ENCODE results near the gene RASA3. TPM values are rescaled to one million over a fixed set of nuclear protein-coding genes. Genes with fewer than 3 reads are reported as not detected.
"Not testable (repeated sequence)": the region's sequence is repeated elsewhere in the genome, so short reads cannot be mapped to it uniquely, and the experiment has no call there.

Gene RASA3
- total RNA-seq, 1 donor from 2014 or later, result 12.7 TPM

DNA sequence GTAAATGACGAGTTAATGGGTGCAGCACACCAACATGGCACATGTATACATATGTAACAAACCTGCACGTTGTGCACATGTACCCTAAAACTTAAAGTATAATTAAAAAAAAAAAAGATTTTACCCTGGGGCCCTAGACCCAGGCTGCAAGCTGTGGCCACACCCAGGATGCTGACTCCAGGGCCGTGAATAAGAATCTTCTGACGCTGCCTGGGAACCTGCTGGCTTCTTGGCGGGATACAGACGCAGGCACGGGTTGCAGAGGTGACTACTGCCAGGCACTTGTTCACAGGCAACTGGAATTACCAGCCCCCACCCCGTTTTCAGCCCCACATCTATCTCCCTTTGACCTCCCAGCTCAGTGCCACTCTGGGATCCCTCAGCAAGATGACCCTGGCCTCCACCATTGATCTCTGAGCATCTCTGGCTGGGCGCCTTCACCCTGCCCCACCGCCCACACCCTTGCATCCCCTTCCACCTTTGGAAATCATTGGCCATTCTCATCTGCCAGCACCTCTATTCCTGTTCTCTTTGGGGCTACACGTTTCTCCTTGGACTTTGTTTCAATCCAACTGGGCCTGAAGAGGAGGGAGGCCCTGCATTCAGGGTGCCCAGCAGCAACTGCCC, 25.6 kb upstream of the RASA3 start:
- ATAC-seq, result no peak
- intact Hi-C loops (cut with DNase I), result no loop called here
- DNase-seq (ENCODE audit: missing footprints), result no peak

DNA sequence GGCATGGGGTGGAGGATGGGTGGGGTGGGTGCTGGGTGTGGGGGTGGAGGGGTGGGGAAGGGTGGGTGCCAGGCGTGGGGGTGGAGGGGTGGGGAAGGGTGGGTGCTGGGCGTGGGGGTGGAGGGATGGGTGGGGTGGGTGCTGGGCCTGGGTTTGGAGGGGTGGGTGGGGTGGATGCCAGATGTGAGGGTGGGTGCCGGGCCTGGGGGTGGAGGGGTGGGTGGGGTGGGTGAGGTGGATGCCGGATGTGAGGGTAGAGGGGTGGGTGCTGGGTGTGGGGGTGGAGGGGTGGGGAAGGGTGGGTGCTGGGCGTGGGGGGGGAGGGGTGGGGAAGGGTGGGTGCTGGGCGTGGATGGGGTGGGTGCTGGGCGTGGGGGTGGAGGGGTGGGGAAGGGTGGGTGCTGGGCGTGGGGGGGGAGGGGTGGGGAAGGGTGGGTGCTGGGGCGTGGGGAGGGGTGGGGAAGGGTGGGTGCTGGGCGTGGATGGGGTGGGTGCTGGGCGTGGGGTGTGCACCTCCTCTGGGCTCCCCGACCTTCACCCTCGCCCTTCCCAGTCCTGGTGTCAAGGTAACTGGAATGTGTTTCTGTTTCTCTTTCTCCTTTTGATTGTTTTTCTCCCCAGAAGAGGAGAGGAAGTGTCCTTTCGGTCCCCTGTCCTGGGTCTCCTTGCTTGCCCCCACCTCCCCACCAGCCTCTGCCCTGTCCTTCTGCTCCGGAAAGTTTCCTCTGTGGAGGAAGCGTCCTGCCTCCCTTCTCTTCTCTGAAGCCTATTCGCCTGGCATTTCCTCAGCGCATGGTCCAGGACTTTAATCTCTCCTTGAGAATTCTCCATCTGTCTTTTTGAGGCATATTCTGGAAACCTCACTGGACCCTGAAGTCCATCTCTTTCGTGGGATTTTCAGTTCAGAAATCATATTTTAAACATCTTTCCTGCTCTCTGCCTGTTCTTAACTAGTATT, 23.8 kb upstream of the RASA3 start:
- no peak for DNase-seq (ENCODE audit: missing footprints)
- ATAC-seq, result no peak
- intact Hi-C loops (cut with DNase I), result no loop called here

DNA sequence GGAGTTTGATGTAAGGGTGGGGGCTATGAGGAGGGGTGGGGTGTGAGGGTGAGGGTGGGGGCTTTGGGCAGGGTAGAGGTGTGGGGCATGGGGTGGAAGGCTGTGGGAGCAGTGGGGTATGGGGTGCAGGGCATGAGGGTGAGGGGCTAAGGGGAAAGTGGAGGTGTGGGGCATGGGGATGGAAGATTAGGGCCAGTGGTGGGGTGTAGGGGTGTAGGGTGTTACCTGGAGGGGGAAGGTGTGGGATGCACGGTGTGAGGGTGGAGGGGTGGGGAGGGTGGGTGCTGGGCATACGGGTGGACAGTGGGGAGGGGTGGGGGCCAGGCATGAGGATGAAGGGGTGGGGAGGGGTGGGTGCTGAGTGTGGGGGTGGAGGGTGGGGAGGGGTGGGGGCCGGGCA, 22.9 kb upstream of the RASA3 start:
- ATAC-seq (no peak), DNase-seq (ENCODE audit: missing footprints) (no peak)
- intact Hi-C loops (cut with DNase I), result no loop called here

DNA sequence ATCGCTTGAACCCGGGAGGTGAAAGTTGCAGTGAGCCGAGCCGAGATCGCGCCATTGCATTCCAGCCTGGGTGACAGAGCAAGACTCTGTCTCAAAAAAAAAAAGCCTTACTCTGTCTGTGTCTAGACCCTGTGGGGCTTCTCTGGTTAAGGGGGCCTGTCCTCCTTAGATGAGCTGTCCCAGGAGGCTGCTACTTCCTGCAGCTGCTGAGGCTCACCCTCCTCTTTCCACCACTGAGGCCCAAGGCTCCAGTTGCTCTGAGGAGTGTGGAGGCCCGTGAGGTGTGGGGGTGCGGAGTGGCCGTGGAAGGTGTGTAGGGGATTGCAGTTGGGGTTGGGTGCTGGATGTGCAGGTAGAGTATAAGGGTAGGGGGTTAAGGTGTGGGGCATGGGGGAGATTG, 22.1 kb upstream of the RASA3 start:
- intact Hi-C loops (cut with DNase I), result no loop called here
- no peak for DNase-seq (ENCODE audit: missing footprints)
- no peak for ATAC-seq

DNA sequence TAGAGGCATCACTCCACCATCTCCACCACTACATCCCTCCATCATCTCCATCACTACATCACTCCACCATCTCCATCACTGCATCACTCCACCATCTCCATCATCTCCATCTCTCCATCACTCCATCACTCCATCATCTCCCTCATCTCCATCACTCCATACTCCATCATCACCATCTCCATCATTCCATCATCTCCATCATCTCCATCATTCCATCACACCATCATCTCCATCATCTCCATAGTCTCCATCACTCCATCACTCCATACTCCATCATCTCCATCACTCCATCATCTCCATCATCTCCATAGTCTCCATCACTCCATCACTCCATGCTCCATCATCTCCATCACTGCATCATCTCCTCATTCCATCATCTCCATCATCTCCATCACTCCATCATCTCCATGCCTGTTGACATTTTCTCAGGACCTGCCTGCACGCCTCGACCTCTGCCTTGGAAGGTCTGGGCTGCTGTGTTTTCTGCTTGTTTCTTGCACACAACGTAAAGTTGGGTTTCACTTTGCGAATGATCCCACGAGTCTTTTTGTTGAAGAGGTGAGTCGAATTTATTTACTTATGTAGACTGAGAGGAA, 21.2 kb upstream of the RASA3 start:
- intact Hi-C loops (cut with DNase I), result no loop called here
- DNase-seq (ENCODE audit: missing footprints) (no peak), ATAC-seq (no peak)

DNA sequence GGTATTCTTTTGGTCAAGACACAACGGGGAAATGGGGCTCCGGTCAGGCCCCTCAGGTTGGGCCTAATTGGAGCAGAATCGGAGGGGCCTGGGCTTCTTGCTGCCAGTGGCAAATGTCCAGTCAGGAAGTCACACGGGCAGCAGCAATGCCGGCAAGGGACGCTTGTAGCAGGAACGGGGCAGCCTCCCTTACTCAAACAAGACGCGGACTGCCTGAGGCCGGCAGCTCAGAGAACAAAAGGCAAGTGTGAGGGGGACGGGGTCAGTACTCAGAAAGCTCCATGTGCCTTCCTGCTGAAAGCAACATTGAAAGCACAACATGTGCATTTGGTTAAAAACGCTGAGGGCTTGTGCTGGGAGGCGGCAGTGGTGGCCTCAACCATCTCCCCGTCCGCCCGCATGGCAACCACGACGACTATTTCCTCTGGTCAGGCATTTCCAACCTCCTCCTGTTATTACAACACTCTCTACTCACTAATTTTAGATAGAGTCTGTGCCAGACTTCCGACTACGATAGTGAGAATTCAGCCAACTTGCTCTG, 20.5 kb upstream of the RASA3 start:
- DNase-seq (ENCODE audit: missing footprints), result no peak
- intact Hi-C loops (cut with DNase I), result no loop called here
- peak; percentile 27 for ATAC-seq

DNA sequence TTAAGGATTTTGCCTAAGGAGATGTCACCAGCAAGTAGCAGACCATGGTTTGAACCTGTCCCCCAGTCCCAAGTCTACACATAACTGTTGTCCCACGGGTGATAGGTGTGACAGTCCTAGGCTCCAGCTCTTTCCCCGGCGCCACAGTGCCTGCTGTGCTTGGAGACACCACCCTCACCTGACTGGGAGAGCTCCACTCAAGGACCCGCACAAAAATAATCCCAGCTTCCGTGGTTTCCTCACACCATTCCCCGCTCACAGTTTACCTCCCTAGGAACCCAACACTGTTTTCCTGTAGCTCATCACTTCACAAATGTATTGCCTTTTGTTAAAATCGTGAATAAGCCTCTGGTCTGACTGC, 19.8 kb upstream of the RASA3 start:
- intact Hi-C loops (cut with DNase I), result no loop called here

DNA sequence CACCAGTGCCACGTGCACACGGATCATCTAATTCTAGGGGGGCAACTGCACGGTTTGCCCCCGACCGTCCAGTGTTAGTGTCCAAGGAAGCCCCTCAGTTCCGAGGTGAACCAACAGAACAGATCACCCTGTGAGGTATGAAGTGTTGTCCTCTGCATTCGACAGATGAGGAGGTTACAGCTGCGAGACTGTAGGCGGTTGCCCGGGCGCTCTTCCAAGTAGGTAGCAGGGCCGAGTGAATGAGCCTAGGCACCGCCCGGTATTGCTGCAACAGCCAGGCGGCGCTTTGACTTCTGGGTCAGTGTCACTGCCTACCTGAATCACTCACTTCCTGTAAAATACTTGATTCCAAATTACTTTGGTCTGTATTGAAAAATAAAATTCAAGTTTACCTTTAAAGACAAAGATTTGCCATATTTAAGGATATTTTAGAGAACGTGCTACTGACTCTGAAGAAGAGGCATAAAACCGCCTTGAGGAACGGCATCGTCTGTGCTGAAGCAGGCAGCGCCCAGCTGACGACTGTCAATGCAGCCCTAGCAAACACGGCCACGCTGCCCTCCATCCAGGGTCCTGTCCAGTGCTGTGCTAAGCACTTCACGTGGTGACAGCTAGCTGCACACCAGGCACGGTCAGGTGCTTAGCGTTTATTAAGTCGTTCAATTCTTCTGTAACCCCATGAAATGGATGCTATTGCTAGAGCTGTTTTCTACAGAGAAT, 19.3 kb upstream of the RASA3 start:
- peak; percentile 42 for ATAC-seq
- DNase-seq (ENCODE audit: missing footprints), result no peak
- intact Hi-C loops (cut with DNase I), result no loop called here

More for the DNA sequence above, 19.8 kb upstream of the RASA3 start:
- DNase-seq (ENCODE audit: missing footprints), result no peak
- ATAC-seq, result peak; percentile 24

DNA sequence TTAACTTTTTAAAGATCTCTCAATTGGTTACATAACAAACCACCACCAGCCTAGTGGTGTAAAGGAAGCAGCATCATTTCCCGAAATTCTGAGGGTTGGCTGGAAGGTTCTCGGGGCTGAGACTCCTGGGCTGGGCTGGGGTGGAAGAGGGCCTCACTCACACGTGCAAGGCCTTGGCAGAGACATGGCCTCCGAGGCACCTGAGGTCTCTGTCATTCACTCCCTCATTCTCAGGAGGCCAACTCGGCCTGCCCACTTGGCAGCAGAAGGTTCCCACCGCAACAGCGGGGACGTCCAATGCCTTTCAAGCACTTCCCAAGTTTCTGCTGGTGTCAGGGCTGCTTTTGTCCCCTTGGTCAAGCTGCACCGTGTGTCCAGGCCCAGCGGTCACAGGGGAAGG, 18.6 kb upstream of the RASA3 start:
- DNase-seq (ENCODE audit: missing footprints), result no peak
- no peak for ATAC-seq
- intact Hi-C loops (cut with DNase I), result no loop called here

DNA sequence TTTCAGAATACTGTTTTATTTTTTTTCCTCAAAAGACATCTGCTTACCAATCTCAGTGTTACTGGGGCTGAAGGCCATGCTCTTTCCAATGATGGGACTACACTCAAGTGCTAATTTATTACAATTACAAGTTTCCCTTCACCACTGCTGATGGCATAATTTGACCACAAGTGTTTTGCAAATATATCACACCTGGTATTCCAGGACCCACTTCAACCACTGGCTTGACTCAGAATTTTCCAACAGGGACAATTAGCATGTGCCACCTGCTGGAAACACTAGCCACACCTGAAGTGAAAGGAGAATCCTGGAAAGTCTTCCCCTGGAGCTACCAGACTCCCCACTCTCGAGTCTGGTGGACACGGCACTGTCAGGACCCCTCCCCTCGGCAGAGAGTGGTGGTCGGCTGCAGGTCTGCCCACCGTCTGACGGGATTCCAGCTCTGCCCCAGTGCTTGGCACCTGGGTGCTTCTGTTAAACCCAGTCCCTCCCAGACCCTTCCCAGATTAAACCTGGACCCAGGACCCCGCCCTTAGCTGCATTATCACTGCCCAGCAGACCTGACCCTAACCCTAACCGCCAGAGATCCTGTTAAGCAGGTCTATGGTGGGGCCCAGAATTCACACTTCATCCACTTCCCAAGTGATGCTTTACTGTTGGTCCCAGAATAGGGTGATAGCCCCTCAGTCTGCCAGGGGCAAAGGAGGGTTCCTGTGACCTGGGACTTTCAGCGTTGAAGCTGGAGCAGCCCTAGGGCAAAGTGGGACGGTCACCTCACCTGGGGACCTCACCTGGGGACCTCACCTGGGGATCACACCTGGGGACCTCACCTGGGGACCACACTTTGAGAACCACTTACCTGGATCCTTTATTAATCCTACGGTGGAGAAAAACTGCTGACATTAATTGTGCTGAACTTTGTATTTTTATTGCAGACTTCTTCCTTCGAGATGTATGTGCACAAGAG, 17.6 kb upstream of the RASA3 start:
- intact Hi-C loops (cut with DNase I), result no loop called here
- no peak for DNase-seq (ENCODE audit: missing footprints)

DNA sequence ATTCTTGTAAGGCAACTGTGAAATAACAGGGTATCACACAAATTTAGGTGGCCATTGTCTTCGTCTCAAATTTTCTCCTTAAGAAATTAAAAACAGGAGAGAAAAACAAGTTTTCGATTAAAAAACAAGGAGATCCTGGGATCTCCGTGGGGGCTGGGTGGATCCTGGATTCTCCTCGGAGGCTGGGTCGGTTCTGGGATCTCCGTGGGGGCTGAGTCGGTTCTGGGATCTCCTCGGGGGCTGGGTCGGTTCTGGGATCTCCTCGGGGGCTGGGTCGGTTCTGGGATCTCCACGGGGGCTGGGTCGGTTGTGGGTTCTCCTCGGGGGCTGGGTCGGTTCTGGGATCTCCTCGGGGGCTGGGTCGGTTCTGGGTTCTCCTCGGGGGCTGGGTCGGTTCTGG, 16.5 kb upstream of the RASA3 start:
- ATAC-seq; intact Hi-C loops (cut with DNase I); DNase-seq (ENCODE audit: missing footprints): not testable (repeated sequence)

More for the DNA sequence above, 17.6 kb upstream of the RASA3 start:
- no peak for ATAC-seq

DNA sequence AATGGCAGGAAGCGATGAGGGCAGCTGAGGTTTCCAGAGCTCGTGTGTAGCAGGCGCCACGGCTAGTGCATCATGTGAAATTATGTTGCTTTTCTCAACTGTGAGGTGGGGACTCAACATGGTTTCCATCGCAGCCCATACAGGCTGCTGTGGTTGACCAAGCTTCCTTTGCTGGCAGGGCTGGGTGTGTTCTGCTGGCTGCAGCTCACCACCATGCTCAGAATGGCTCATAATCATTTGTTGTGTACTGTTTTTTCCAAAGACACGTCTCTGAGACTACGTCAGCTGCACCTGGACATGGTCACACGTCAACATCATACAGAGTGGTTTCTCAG, 16.1 kb upstream of the RASA3 start:
- no peak for DNase-seq (ENCODE audit: missing footprints)
- intact Hi-C loops (cut with DNase I), result no loop called here
- no peak for ATAC-seq

DNA sequence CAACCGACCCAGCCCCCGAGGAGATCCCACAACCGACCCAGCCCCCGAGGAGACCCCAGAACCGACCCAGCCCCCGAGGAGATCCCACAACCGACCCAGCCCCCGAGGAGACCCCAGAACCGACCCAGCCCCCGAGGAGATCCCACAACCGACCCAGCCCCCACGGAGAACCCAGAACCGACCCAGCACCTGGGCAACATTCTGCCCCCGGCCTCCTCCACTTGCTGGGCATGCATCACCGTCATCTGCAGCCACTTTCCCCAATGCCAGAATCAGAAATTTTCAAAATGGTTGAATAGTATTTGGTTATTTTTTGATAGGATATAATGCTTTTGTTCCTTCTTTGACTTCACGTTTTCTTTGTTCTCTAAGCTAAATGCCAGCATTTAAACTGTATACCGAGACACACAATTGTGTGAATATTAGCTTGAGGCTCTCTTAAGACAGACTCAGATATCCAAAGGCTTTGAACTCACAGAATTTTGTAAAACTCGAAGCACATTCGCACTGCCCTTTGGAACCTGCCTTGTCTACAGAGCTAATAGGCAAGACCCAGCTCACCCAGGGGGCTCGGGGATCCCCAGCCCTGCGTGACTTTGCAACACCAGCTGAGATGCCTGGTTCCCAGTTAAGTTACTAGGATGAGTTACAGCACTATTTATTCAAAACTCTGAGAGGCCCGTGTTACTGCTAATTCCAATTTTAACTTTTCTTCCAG, 15.5 kb upstream of the RASA3 start:
- no peak for ATAC-seq
- intact Hi-C loops (cut with DNase I), result no loop called here
- DNase-seq (ENCODE audit: missing footprints), result no peak

DNA sequence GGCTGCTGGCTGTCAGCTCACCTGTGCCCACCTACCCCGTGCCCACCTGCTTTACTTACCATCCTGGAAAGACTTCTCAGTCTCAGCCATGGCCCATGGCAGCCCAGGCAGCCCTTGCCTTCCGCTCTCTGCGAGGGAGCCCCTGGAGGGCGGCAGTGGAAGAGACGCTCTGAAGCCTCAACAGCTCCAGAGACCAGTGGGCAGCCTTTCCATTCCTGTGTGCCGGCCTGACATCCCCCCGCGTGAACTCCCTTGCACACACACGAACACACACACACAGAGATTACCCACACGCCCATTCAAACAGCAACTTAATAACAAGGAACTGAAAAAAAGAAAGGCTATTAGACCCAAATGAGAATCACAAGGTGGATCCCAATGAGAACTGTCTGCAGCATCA, 14.2 kb upstream of the RASA3 start:
- no peak for DNase-seq (ENCODE audit: missing footprints)
- intact Hi-C loops (cut with DNase I), result no loop called here
- no peak for ATAC-seq

DNA sequence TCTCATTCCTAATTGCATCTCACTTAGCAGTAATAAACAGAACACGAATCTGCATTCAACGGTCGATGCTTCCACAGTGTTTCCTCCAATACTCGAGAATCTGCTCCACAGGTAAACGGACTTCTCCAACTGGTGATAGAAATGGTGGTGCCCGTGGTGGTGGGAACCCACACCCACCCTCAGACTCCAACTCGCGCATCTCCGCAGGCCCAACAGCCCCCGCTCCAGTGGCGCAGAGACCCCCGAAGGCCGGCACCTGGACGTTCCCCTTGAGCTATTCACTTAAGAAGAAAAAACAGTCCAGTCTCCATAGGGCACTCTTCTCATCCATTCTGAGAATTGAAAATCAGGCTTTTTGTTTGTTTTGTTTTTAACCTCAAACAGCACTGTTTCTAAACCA, 13.8 kb upstream of the RASA3 start:
- no peak for ATAC-seq

DNA sequence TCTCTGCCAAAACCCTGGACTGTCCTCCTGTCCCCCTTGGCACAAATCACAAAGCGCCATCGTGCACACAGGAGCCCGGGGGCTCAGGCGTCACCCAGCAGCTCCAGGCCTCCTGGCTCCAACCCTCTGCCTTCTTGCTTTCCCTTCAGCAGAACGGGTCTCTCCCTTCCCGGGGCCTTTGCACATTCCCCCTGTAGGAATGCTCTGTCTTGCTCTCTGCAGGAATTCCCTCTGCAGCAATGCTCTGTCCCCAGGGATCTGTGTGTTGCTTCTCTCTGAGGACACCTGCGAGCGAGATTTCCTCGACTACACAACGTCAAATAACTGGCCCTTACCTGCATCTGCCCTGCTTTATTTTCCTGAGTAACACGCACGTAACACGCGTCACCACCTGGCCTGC, 13.3 kb upstream of the RASA3 start:
- no peak for ATAC-seq
- no peak for DNase-seq (ENCODE audit: missing footprints)
- intact Hi-C loops (cut with DNase I), result no loop called here

More for the DNA sequence above, 13.8 kb upstream of the RASA3 start:
- intact Hi-C loops (cut with DNase I), result no loop called here
- no peak for DNase-seq (ENCODE audit: missing footprints)

DNA sequence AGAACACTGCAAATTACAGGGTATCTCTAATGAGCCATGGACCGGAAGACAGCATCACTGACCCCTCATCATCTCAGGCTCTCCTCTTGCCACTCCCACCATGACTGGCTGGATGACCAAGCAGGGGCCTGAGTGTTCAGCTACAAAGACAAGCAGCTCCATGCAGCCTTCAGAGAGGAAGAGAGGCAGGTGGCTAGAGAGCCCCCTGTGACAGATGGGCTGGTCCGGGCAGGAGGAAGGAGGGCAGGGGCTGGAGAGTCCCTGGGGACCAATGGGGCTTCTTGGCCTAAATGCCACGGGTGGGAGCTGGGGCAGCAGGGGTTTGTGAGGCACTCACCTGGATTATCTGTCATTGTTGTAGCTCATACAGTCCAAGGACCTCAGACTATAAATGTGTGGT, 12.8 kb upstream of the RASA3 start:
- DNase-seq (ENCODE audit: missing footprints) (no peak), ATAC-seq (no peak)
- intact Hi-C loops (cut with DNase I), result no loop called here

Measured in Right ventricle myocardium inferior (tissue), 1 donor.